Neural cell (in vitro differentiated cells): ENCODE results near the gene GLS. TPM values are rescaled to one million over a fixed set of nuclear protein-coding genes. Genes with fewer than 3 reads are reported as not detected.

Experiments used
- H2AFZ ChIP-seq: fragments of 200-600, 300-800 bp; sonication (generic), shearing (Covaris generic); 2 replicates; pipeline ENCODE4 v1.6.0; 2014; ENCODE audit warnings: low read depth, mild to moderate bottlenecking, antibody characterized with exemption, low read length, moderate library complexity
- H3F3A ChIP-seq: fragments of 200-600 bp; shearing (Covaris generic); 2 replicates; pipeline ENCODE4 v1.6.1; 2016; ENCODE audit warnings: mild to moderate bottlenecking, moderate library complexity, mixed read lengths, antibody characterized with exemption, low read length; ENCODE audit not compliant: insufficient read depth, poor library complexity, severe bottlenecking
- H3K27ac ChIP-seq: fragments of 200-600, 300-800 bp; sonication (generic), shearing (Covaris generic); 2 replicates; pipeline ENCODE4 v1.5.1; 2014; ENCODE audit warnings: mild to moderate bottlenecking, low read length, moderate library complexity
- H3K27me3 ChIP-seq: fragments of 300-800, 200-600 bp; sonication (generic), shearing (Covaris generic); 2 replicates; pipeline ENCODE4 v1.6.0; 2014; ENCODE audit warnings: mild to moderate bottlenecking, low read depth, low read length, moderate library complexity; ENCODE audit not compliant: insufficient read depth
- H3K36me3 ChIP-seq: fragments of 300-800, 200-600 bp; sonication (generic), shearing (Covaris generic); 2 replicates; pipeline ENCODE4 v1.5.1; 2014; ENCODE audit warnings: mild to moderate bottlenecking, antibody characterized with exemption, low read length, moderate library complexity; ENCODE audit not compliant: insufficient read depth
- H3K4me2 ChIP-seq: fragments of 300-800, 200-600 bp; sonication (generic), shearing (Covaris generic); 2 replicates; pipeline ENCODE4 v1.6.0; 2014; ENCODE audit warnings: mild to moderate bottlenecking, low read length
- H3K4me3 ChIP-seq: fragments of 300-800, 200-600 bp; sonication (generic), shearing (Covaris generic); 2 replicates; pipeline ENCODE4 v1.5.1; 2014; ENCODE audit warnings: mild to moderate bottlenecking, low read length, moderate library complexity
- H3K79me2 ChIP-seq: fragments of 200-600 bp; shearing (Covaris generic); replicated peaks from 2 replicates; pipeline ENCODE4 v1.6.0; 2014; ENCODE audit warnings: mild to moderate bottlenecking, low read length, moderate library complexity; ENCODE audit not compliant: insufficient read depth
- H3K9ac ChIP-seq: fragments of 300-800, 200-600 bp; sonication (generic), shearing (Covaris generic); 2 replicates; pipeline ENCODE4 v1.6.1; 2016; ENCODE audit warnings: mild to moderate bottlenecking, low read length, mixed read lengths
- H3K9me2 ChIP-seq: fragments of 200-600 bp; shearing (Covaris generic); 2 replicates; pipeline ENCODE4 v1.6.1; 2016; ENCODE audit warnings: mild to moderate bottlenecking, low read length, mixed read lengths; ENCODE audit not compliant: insufficient read depth
- H3K9me3 ChIP-seq: fragments of 200-600, 300-800 bp; sonication (generic), shearing (Covaris generic); 2 replicates; pipeline ENCODE4 v1.6.1; 2016; ENCODE audit warnings: mild to moderate bottlenecking, mixed run types, low read length, moderate library complexity, mixed read lengths
- H4K20me1 ChIP-seq: fragments of 200-600 bp; shearing (Covaris generic); 2 replicates; pipeline ENCODE4 v1.6.1; 2016; ENCODE audit warnings: mild to moderate bottlenecking, mixed run types; ENCODE audit not compliant: insufficient read depth
- EP300 ChIP-seq: fragments of 450-650 bp; conservative IDR thresholded peaks from 2 replicates; pipeline ENCODE4 v1.6.1; 2014; ENCODE audit warnings: antibody characterized with exemption, mild to moderate bottlenecking, moderate library complexity; ENCODE audit not compliant: poor library complexity, severe bottlenecking
- EZH2 ChIP-seq: fragments of 200-600, 300-800 bp; shearing (Covaris generic), sonication (generic); IDR thresholded peaks from 2 replicates; pipeline ENCODE4 v1.6.1; 2014; ENCODE audit warnings: antibody characterized with exemption, low read length, borderline replicate concordance, mild to moderate bottlenecking; ENCODE audit not compliant: insufficient read depth, poor library complexity, severe bottlenecking
- MXI1 ChIP-seq: fragments of 450-650 bp; conservative IDR thresholded peaks from 2 replicates; pipeline ENCODE4 v1.6.1; 2014; ENCODE audit warnings: antibody characterized with exemption, mild to moderate bottlenecking; ENCODE audit not compliant: poor library complexity, severe bottlenecking
- POLR2AphosphoS5 ChIP-seq: IDR thresholded peaks from 2 replicates; pipeline ENCODE4 v1.6.1; 2012
- RAD21 ChIP-seq: fragments of 450-650 bp; conservative IDR thresholded peaks from 2 replicates; pipeline ENCODE4 v1.6.1; 2014; ENCODE audit warnings: antibody characterized with exemption, mild to moderate bottlenecking, moderate library complexity
- SMC3 ChIP-seq: fragments of 450-650 bp; conservative IDR thresholded peaks from 2 replicates; pipeline ENCODE4 v1.6.1; 2014; ENCODE audit warnings: antibody characterized with exemption, mild to moderate bottlenecking, moderate library complexity; ENCODE audit not compliant: poor library complexity
- TAF1 ChIP-seq: IDR thresholded peaks from 2 replicates; pipeline ENCODE4 v1.6.1; 2012; ENCODE audit warnings: low read depth
- polyA plus RNA-seq: library from polyadenylated mRNA; depleted of rRNA; stranded (reverse); fragments of >200 nt; gene quantifications from 2 replicates; pipeline ENCODE4 v1.2.3, GENCODE V29; 2014
- TF ChIP-seq, protein P1 (sequence below): fragments of 450-650 bp; IDR thresholded peaks from 2 replicates; pipeline ENCODE4 v1.5.1; 2014; ENCODE audit warnings: antibody characterized with exemption, mild to moderate bottlenecking, moderate library complexity; ENCODE audit not compliant: poor library complexity, severe bottlenecking
- TF ChIP-seq, protein P2 (sequence below): IDR thresholded peaks from 2 replicates; pipeline ENCODE4 v1.6.1; 2012; ENCODE audit warnings: borderline replicate concordance

GLS gene
- polyA plus RNA-seq, 1 donor from 2014 or later, result 90.2 TPM

DNA sequence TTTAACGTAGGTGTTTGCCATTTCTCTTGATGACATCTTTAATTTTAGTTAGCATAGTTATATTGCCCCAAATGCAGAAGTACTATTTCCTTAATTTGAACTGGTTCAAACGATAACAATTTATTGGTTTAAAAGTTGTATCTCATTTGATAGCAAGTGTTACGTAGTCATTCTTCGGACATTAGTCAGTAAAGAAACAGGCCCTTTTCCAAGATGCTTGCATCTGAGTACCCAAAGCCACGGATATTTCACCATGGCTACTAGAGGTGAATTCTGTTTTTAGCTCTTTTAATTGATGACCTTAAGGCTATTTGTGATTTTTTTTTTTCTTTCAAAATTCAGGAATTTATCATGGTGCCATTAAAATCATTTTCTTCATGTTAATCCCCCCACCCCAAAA is 32.1 kb downstream of the GLS start:
- no peaks in the 10 kb centered on the region for H3K79me2 ChIP-seq
- H3K27me3 ChIP-seq, result no peaks in the 10 kb centered on the region
- H2AFZ ChIP-seq, result no peak overlapping the region
- no peak for TF ChIP-seq EZH2
- TF ChIP-seq SMC3, result no peak
- no peak for TF ChIP-seq TAF1
- no peak for TF ChIP-seq RAD21
- TF ChIP-seq, protein P1, sequence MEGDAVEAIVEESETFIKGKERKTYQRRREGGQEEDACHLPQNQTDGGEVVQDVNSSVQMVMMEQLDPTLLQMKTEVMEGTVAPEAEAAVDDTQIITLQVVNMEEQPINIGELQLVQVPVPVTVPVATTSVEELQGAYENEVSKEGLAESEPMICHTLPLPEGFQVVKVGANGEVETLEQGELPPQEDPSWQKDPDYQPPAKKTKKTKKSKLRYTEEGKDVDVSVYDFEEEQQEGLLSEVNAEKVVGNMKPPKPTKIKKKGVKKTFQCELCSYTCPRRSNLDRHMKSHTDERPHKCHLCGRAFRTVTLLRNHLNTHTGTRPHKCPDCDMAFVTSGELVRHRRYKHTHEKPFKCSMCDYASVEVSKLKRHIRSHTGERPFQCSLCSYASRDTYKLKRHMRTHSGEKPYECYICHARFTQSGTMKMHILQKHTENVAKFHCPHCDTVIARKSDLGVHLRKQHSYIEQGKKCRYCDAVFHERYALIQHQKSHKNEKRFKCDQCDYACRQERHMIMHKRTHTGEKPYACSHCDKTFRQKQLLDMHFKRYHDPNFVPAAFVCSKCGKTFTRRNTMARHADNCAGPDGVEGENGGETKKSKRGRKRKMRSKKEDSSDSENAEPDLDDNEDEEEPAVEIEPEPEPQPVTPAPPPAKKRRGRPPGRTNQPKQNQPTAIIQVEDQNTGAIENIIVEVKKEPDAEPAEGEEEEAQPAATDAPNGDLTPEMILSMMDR, result no peak
- no peak for TF ChIP-seq EP300
- no peak for TF ChIP-seq MXI1
- TF ChIP-seq POLR2AphosphoS5, result no peak
- TF ChIP-seq, protein P2, sequence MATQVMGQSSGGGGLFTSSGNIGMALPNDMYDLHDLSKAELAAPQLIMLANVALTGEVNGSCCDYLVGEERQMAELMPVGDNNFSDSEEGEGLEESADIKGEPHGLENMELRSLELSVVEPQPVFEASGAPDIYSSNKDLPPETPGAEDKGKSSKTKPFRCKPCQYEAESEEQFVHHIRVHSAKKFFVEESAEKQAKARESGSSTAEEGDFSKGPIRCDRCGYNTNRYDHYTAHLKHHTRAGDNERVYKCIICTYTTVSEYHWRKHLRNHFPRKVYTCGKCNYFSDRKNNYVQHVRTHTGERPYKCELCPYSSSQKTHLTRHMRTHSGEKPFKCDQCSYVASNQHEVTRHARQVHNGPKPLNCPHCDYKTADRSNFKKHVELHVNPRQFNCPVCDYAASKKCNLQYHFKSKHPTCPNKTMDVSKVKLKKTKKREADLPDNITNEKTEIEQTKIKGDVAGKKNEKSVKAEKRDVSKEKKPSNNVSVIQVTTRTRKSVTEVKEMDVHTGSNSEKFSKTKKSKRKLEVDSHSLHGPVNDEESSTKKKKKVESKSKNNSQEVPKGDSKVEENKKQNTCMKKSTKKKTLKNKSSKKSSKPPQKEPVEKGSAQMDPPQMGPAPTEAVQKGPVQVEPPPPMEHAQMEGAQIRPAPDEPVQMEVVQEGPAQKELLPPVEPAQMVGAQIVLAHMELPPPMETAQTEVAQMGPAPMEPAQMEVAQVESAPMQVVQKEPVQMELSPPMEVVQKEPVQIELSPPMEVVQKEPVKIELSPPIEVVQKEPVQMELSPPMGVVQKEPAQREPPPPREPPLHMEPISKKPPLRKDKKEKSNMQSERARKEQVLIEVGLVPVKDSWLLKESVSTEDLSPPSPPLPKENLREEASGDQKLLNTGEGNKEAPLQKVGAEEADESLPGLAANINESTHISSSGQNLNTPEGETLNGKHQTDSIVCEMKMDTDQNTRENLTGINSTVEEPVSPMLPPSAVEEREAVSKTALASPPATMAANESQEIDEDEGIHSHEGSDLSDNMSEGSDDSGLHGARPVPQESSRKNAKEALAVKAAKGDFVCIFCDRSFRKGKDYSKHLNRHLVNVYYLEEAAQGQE, result no peak
- H4K20me1 ChIP-seq, result no peaks in the 10 kb centered on the region
- H3K27ac ChIP-seq, result no peak overlapping the region
- no peaks in the 10 kb centered on the region for H3F3A ChIP-seq
- no peak overlapping the region for H3K4me3 ChIP-seq
- no peak overlapping the region for H3K4me2 ChIP-seq
- no peaks in the 10 kb centered on the region for H3K9me3 ChIP-seq
- no peaks in the 10 kb centered on the region for H3K9me2 ChIP-seq
- H3K36me3 ChIP-seq, result no peaks in the 10 kb centered on the region
- H3K9ac ChIP-seq, result no peak overlapping the region

DNA sequence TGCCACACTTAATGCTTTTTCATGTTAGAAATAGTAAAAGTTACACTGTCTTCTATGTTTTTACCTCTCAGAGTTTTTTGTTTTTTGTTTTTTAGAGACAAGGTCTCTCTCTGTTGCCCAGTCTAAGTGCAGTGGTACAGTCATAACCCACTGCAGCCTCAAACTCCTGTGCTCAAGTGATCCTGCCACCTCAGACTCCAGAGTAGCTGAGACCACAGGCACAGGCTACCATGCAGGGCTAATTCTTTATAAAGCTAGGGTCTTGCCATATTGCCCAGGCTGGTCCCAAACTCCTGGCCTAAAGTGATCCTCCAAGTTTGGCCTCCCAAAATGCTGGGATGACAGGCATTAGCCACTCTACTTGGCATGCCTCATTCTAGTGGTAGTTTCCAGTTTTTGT is 33.1 kb downstream of the GLS start:
- no peaks in the 10 kb centered on the region for H4K20me1 ChIP-seq
- H3K27me3 ChIP-seq, result no peaks in the 10 kb centered on the region
- no peaks in the 10 kb centered on the region for H3F3A ChIP-seq
- no peak overlapping the region for H3K9ac ChIP-seq
- no peak overlapping the region for H3K4me3 ChIP-seq
- no peaks in the 10 kb centered on the region for H3K9me2 ChIP-seq
- no peak overlapping the region for H3K27ac ChIP-seq
- no peak for TF ChIP-seq EP300
- TF ChIP-seq, protein P1, result no peak
- no peak for TF ChIP-seq POLR2AphosphoS5
- TF ChIP-seq SMC3, result no peak
- no peak for TF ChIP-seq EZH2
- TF ChIP-seq, protein P2, result no peak
- TF ChIP-seq RAD21, result no peak
- no peak for TF ChIP-seq TAF1
- no peak for TF ChIP-seq MXI1
- H2AFZ ChIP-seq, result no peak overlapping the region
- H3K9me3 ChIP-seq, result no peaks in the 10 kb centered on the region
- no peaks in the 10 kb centered on the region for H3K36me3 ChIP-seq
- no peaks in the 10 kb centered on the region for H3K79me2 ChIP-seq
- H3K4me2 ChIP-seq, result no peak overlapping the region
